DMS79 treated with DMSO at 0.1 percent for 48 hours (cell line): ENCODE measurements around the gene NPBWR2.

Experiments
- DNase-seq: peaks from one replicate; lab custom pipeline; 2025; lab: John Stamatoyannopoulos, UW

The NPBWR2 gene

GRCh38 chr20:64106981-64107735, at the start of gene NPBWR2:
TSS of gene NPBWR2 (minus strand) at chr20:64107565. CDS start at chr20:64106831, 734 bp downstream.
- DNase-seq: no peak

GRCh38 chr20:64156136-64156885, 48.9 kb upstream of the NPBWR2 start:
- DNase-seq: peak; percentile 98

- DNase-seq: peak; percentile 59
Measured at GRCh38 chr20:64155258-64156135, 48.1 kb upstream of the NPBWR2 start.

GRCh38 chr20:64154590-64155257, 47.4 kb upstream of the NPBWR2 start:
- DNase-seq: no peak

GRCh38 chr20:64153861-64154589, 46.7 kb upstream of the NPBWR2 start:
- DNase-seq: no peak

- DNase-seq: no peak
Measured at GRCh38 chr20:64153410-64153809, 46.0 kb upstream of the NPBWR2 start.

GRCh38 chr20:64152906-64153305, 45.5 kb upstream of the NPBWR2 start:
- DNase-seq: peak; percentile 97

GRCh38 chr20:64151633-64152530, 44.5 kb upstream of the NPBWR2 start:
- DNase-seq: no peak

GRCh38 chr20:64150756-64151632, 43.6 kb upstream of the NPBWR2 start:
- DNase-seq: no peak

- DNase-seq: no peak
Measured at GRCh38 chr20:64149809-64150560, 42.6 kb upstream of the NPBWR2 start.

GRCh38 chr20:64149141-64149540, 41.8 kb upstream of the NPBWR2 start:
- DNase-seq: no peak

GRCh38 chr20:64148581-64148980, 41.2 kb upstream of the NPBWR2 start:
- DNase-seq: no peak

GRCh38 chr20:64146936-64147477, 39.6 kb upstream of the NPBWR2 start:
- no peak for DNase-seq

- peak; percentile 54 for DNase-seq
Measured at GRCh38 chr20:64146301-64146935, 39.1 kb upstream of the NPBWR2 start.

GRCh38 chr20:64145458-64146300, 38.3 kb upstream of the NPBWR2 start:
- DNase-seq: no peak

GRCh38 chr20:64144144-64144912, 37.0 kb upstream of the NPBWR2 start:
- DNase-seq: no peak
